GM19238 (cell line): ENCODE results near the gene ECHDC3.

ENCODE experiments used
- DNase-seq: peaks from one replicate; pipeline ENCODE4 v3.0.0; 2011; ENCODE audit warnings: low spot score; ENCODE audit not compliant: insufficient read length

ECHDC3 gene

DNA sequence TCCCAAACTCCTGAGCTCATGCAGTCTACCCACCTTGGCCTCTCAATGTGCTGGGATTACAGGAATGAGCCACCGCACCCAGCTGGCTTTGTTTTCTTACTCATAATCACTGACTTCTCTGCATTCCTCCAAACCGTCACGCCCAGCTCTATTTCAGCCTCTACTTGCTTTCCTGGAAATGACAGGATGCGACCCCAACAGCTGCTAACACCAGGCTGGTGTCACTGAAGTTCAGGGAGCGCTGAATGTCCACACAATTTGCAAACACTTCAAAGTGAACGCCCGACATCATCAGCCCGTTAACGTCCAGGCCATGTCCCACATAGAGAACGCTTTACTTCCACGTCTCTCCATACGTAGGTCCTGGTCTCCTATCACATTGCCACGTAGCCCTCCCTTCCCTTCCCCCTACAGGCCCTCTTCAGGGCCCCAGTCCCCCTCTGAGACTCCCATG, 68.2 kb downstream of the ECHDC3 start:
- DNase-seq = no peak

- no peak for DNase-seq
Observed at GRCh38 chr10:11810973-11811372, 68.8 kb downstream of the ECHDC3 start.

GRCh38 chr10:11813177-11813576, 71.0 kb downstream of the ECHDC3 start:
- no peak for DNase-seq
